Smooth muscle cell (in vitro differentiated cells): ENCODE measurements around the gene LRRTM2. TPM values are rescaled to one million over a fixed set of nuclear protein-coding genes. Genes with fewer than 3 reads are reported as not detected.

ENCODE experiments used
- DNase-seq: peaks from one replicate; lab custom pipeline; 2025; ENCODE audit not compliant: unreplicated experiment; lab: John Stamatoyannopoulos, UW
- H2AFZ ChIP-seq: fragments of 200-600 bp; sonication (generic); 2 replicates; pipeline ENCODE4 v1.6.0; 2016; ENCODE audit warnings: antibody characterized with exemption, low read depth, mild to moderate bottlenecking
- H3F3A ChIP-seq: fragments of 200-600 bp; sonication (generic); 2 replicates; pipeline ENCODE4 v1.6.0; 2017; ENCODE audit warnings: antibody characterized with exemption, low read depth
- H3K27ac ChIP-seq: fragments of 200-600 bp; sonication (generic); 2 replicates; pipeline ENCODE4 v1.5.1; 2016; ENCODE audit warnings: low read depth, mild to moderate bottlenecking
- H3K27me3 ChIP-seq: fragments of 200-600 bp; sonication (generic); 2 replicates; pipeline ENCODE4 v1.6.1; 2016; ENCODE audit warnings: low read depth, mild to moderate bottlenecking
- H3K36me3 ChIP-seq: fragments of 200-600 bp; sonication (generic); 2 replicates; pipeline ENCODE4 v1.5.1; 2016; ENCODE audit warnings: low read depth
- H3K4me1 ChIP-seq: fragments of 200-600 bp; sonication (generic); 2 replicates; pipeline ENCODE4 v1.5.1; 2016; ENCODE audit warnings: low read depth
- H3K4me2 ChIP-seq: fragments of 200-600 bp; sonication (generic); 2 replicates; pipeline ENCODE4 v1.6.0; 2016; ENCODE audit warnings: mild to moderate bottlenecking
- H3K4me3 ChIP-seq: fragments of 200-600 bp; sonication (generic); 2 replicates; pipeline ENCODE4 v1.5.1; 2016; ENCODE audit warnings: mild to moderate bottlenecking
- H3K79me2 ChIP-seq: fragments of 200-600 bp; sonication (generic); 2 replicates; pipeline ENCODE4 v1.6.0; 2016; ENCODE audit warnings: low read depth, mild to moderate bottlenecking
- H3K9ac ChIP-seq: fragments of 200-600 bp; sonication (generic); 2 replicates; pipeline ENCODE4 v1.6.0; 2016; ENCODE audit warnings: low read depth
- H3K9me3 ChIP-seq: fragments of 200-600 bp; sonication (generic); replicated peaks from 2 replicates; pipeline ENCODE4 v1.5.1; 2016; ENCODE audit warnings: low read depth
- H4K20me1 ChIP-seq: fragments of 200-600 bp; sonication (generic); 2 replicates; pipeline ENCODE4 v1.6.0; 2016; ENCODE audit warnings: low read depth
- CTCF ChIP-seq: fragments of 200-600 bp; sonication (generic); IDR thresholded peaks from 2 replicates; pipeline ENCODE4 v1.5.1; 2017; ENCODE audit warnings: borderline replicate concordance, mild to moderate bottlenecking, antibody characterized with exemption; ENCODE audit not compliant: insufficient read depth, poor library complexity, severe bottlenecking
- WGBS: methylation state at CpG from one replicate; pipeline ENCODE4 v1.1.7; 2016; ENCODE audit warnings: low lambda C conversion rate; 5-methylcytosine and 5-hydroxymethylcytosine counted together
- polyA plus RNA-seq: library from polyadenylated mRNA; unstranded; fragments of >200 nt; fragmentation: Nextera tagmentation; extraction: Ambion mirVana; gene quantifications from 2 replicates; pipeline ENCODE4 v1.2.1, GENCODE V29; 2016
- total RNA-seq: library from RNA; depleted of rRNA; stranded (reverse); fragments of >200 nt; gene quantifications from 2 replicates; pipeline ENCODE4 v1.2.3, GENCODE V29; 2014

LRRTM2 gene
- total and polyA plus RNA-seq, 2 experiments from 2014 or later = 0.81 to 0.95 TPM

GRCh38 chr5:138849882-138850281 is 25.3 kb downstream of the LRRTM2 start:
- Histone ChIP-seq H3K27ac (peak overlapping the region; percentile 21), H3K4me3 (no peak overlapping the region), H4K20me1 (peaks cover 98% of the 10 kb centered on the region), H3K36me3 (no peaks in the 10 kb centered on the region), H3K27me3 (no peaks in the 10 kb centered on the region), H3K4me2 (peak overlapping the region; percentile 32), H3K9me3 (no peaks in the 10 kb centered on the region), H3F3A (peaks cover 5% of the 10 kb centered on the region), H2AFZ (no peak overlapping the region), H3K79me2 (peaks cover 96% of the 10 kb centered on the region), H3K9ac (no peak overlapping the region), H3K4me1 (peaks cover 13% of the 10 kb centered on the region)
- no peak for TF ChIP-seq CTCF
- DNase-seq = no peak
- WGBS = 79% methylated on average over 1 of the region's 1 CpG

GRCh38 chr5:138849439-138849838 is 25.7 kb downstream of the LRRTM2 start:
- H3K4me2 ChIP-seq = peak overlapping the region; percentile 32
- peaks cover 9% of the 10 kb centered on the region for H3F3A ChIP-seq
- peaks cover 98% of the 10 kb centered on the region for H4K20me1 ChIP-seq
- H3K4me1 ChIP-seq = peaks cover 17% of the 10 kb centered on the region
- no peak overlapping the region for H2AFZ ChIP-seq
- H3K9me3 ChIP-seq = no peaks in the 10 kb centered on the region
- H3K9ac ChIP-seq = no peak overlapping the region
- peaks cover 96% of the 10 kb centered on the region for H3K79me2 ChIP-seq
- DNase-seq = no peak
- H3K36me3 ChIP-seq = no peaks in the 10 kb centered on the region
- H3K27me3 ChIP-seq = no peaks in the 10 kb centered on the region
- TF ChIP-seq CTCF = no peak
- 26% methylated on average over 3 of the region's 3 CpGs for WGBS
- peak overlapping the region; percentile 21 for H3K27ac ChIP-seq
- H3K4me3 ChIP-seq = no peak overlapping the region

- H3K4me3 ChIP-seq = no peak overlapping the region
Measured at GRCh38 chr5:138844812-138845513, 30.2 kb downstream of the LRRTM2 start.

More at GRCh38 chr5:138844812-138845513, 30.2 kb downstream of the LRRTM2 start:
- 35% methylated on average over 6 of the region's 6 CpGs for WGBS
- DNase-seq = no peak
- Histone ChIP-seq H3K9ac (peak overlapping the region; percentile 11), H2AFZ (no peak overlapping the region), H3F3A (peaks cover 19% of the 10 kb centered on the region), H4K20me1 (peaks cover 100% of the 10 kb centered on the region), H3K9me3 (no peaks in the 10 kb centered on the region), H3K79me2 (peaks cover 95% of the 10 kb centered on the region), H3K27me3 (no peaks in the 10 kb centered on the region), H3K4me2 (peak overlapping the region; percentile 64), H3K36me3 (no peaks in the 10 kb centered on the region), H3K4me1 (peaks cover 27% of the 10 kb centered on the region), H3K27ac (peak overlapping the region; percentile 82)
- TF ChIP-seq CTCF = no peak
